ENCODE measurements around the gene RALGPS1.

GRCh38 chr9:127086771-127087170, 172.2 kb downstream of the RALGPS1 start:
- TF ChIP-seq CTCF (IDR thresholded peaks at IDR 0.05), result no peak
- TF ChIP-seq POLR2A (IDR thresholded peaks at IDR 0.05), result no peak
- no peak for TF ChIP-seq EP300 (IDR thresholded peaks at IDR 0.05)
